GM12874 (cell line): ENCODE data around the gene HSPA2.

Experiments used
- TF ChIP-seq, protein P1 (sequence below): IDR thresholded peaks from 2 replicates; pipeline ENCODE4 v1.5.1; 2011; ENCODE audit warnings: low read depth, mild to moderate bottlenecking, control low read depth, low read length, moderate library complexity; ENCODE audit not compliant: insufficient read depth

Gene HSPA2

DNA sequence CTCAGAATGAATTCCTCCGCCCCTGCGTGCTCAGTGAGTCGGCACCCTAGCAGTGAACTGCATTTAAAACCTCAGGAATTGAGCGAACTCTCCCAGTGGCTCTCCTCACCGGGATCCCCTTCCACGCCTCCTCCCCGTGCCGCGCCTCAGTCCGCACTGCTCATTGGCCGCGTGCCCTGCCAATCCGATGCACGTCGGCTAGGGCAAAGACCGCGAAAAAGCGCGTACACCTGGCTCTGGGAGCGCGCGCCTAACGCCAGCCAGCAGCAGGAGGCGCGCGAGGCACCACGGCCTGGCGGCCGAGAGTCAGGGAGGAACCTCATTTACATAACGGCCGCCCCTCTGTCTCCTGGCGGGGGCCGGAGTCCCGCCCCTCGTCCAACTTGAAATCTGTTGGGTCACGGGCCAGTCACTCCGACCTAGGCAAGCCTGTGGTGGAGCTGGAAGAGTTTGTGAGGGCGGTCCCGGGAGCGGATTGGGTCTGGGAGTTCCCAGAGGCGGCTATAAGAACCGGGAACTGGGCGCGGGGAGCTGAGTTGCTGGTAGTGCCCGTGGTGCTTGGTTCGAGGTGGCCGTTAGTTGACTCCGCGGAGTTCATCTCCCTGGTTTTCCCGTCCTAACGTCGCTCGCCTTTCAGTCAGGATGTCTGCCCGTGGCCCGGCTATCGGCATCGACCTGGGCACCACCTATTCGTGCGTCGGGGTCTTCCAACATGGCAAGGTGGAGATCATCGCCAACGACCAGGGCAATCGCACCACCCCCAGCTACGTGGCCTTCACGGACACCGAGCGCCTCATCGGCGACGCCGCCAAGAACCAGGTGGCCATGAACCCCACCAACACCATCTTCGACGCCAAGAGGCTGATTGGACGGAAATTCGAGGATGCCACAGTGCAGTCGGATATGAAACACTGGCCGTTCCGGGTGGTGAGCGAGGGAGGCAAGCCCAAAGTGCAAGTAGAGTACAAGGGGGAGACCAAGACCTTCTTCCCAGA, at the start of gene HSPA2:
Gene HSPA2, plus strand, starts transcription at position 534 of the 995 bp plus-strand sequence. Its CDS starts 109 bp downstream, at position 643.
- TF ChIP-seq, protein P1, sequence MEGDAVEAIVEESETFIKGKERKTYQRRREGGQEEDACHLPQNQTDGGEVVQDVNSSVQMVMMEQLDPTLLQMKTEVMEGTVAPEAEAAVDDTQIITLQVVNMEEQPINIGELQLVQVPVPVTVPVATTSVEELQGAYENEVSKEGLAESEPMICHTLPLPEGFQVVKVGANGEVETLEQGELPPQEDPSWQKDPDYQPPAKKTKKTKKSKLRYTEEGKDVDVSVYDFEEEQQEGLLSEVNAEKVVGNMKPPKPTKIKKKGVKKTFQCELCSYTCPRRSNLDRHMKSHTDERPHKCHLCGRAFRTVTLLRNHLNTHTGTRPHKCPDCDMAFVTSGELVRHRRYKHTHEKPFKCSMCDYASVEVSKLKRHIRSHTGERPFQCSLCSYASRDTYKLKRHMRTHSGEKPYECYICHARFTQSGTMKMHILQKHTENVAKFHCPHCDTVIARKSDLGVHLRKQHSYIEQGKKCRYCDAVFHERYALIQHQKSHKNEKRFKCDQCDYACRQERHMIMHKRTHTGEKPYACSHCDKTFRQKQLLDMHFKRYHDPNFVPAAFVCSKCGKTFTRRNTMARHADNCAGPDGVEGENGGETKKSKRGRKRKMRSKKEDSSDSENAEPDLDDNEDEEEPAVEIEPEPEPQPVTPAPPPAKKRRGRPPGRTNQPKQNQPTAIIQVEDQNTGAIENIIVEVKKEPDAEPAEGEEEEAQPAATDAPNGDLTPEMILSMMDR: peak; percentile 66

DNA sequence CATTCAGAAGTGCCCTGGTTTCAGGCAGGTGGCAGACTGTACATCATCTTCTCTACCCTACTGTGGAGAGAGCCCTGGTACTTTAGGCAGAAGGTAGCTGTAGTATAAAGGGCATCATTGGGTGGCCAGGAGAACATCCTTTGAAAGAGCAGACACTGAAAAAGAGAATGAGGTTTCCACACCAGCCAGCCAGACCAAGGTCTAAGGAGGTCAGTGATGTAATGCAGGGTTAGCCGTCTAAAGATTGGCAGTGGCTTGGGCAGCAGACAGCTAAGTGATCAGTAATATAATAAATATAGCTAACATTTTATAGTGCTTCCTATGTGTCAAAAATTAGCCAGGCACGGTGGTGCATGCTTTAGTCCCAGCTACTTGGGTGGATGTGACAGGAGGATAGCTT, 48.9 kb upstream of the HSPA2 start:
- TF ChIP-seq, protein P1: no peak

DNA sequence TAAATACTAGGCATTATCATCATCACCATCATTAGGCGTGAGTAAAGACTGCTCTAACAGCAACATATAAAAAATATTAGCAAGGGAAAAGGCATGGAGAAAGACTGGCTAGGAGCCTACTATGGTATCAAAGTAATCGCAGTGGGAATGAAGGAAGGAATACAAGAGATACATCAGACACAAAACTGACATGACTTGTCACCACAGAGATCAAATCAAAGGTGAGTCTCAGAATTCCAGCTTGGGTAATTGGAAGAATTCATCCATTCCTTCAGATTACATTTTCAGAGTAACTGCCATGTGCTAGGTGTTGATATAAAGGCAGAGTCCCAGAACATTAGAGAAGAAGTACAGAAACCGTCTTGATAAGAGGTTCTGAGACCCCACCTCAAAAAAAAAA, 47.1 kb upstream of the HSPA2 start:
- TF ChIP-seq, protein P1: no peak

DNA sequence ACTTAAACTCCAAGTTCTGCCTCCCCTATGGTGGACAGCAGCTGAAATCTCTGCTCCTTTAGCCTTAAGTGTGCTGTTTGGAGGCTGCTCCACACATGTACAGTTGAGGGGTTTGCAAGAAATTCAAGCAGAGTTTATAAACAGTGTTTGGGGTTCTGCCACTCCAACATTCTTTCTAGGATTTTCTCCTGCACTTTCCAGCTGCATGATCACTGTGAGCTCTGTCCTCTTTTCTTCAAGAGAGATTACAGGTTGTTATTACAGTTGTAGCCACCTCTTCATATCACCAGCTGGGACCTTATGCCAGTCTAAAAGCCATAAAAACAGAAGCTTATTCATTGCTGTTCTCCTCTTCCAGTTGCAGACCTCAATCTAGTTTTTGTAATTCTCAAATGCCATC, 45.3 kb upstream of the HSPA2 start:
- TF ChIP-seq, protein P1: no peak

DNA sequence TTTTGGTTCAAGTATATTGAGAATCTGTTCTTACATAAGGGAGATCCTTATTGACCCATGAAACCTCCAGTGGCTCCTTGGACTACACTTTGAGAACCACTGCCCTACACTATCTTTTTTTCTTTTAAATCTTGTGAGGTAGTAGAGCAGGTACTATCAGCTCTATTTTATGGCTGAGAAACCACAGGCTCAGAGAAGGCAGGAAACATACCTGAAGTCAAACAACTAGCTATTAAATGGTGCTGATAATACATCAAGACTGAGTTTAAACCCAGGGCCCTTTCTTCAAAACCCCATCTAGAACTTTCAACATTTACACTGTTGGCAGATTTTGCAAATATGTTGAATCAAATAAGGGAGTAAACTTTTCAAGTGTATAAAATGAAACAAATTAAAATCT, 43.8 kb upstream of the HSPA2 start:
- TF ChIP-seq, protein P1: no peak

DNA sequence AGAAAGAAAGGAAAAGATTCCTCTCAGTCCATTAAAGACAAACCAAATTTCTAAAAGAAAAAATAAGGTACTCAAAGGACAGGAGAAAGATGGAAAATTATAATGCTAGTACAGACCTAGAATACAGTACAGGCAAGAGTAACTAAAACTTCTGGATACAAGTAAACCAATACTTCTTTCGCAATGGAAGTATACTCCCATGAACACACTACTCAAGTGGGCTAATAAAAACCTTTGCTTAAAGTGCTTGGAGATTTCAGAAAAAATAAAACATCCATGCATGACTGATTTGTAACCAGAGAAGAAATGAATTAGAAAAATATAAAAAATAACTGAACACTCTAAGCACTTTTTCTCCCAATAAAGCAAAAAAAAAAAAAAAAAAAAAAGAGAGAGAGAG, 40.5 kb upstream of the HSPA2 start:
- TF ChIP-seq, protein P1: no peak

DNA sequence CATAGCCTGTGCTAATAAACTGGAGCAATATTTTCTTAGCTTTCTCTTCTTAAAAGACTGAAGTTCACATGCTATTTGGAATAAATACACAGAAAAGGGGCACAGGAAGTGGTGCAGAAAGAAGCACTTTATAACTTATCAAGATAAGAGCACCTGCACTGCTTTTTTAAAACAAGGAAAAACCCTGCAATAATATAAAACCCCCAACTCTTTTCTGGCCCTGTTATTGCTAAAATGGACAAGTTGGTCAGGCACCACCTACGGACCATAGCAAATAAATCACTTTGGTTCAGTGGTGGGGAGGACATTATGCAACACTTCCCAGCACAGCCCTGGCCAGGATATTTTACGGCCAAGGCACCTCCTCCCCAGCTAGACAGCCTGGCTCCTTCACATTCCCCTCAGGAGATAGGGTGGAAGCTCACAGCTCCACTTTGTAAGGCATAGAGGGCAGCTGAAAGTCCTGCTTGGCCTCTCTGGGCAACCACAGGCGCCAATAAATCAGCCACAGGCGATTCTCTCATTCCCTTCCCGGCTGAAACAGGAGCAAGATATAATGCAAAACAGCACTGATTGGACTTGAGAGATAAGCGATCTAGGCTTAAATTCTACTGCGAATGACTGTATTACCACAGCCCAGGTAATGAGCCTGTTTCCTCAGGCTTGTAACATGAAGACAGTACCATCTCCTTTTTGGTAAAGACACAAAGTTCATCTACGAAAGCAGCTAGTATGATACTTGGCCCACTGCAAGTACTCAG, 39.0 kb upstream of the HSPA2 start:
- TF ChIP-seq, protein P1: no peak
